Kidney (tissue), 14 donors: Measurements from ENCODE around the gene CEP76. TPM values are rescaled to one million over a fixed set of nuclear protein-coding genes. Genes with fewer than 3 reads are reported as not detected.

Experiments used
- DNase-seq, 5 donors: peaks; one replicate each; pipeline ENCODE4 v3.0.0-alpha.2; 2013 to 2020
- FAIRE-seq: peaks from 2 replicates; lab custom pipeline; 2012; peaks lifted over from hg19 to GRCh38; lab: Jason Lieb, UNC
- H3K27ac ChIP-seq, 2 donors: one replicate each; pipeline ENCODE4 v1.7.0; 2013; ENCODE audit warnings: low read depth in 2 of 2, low read length in 2 of 2, inconsistent platforms in 1 of 2
- H3K27me3 ChIP-seq: one replicate; pipeline ENCODE4 v1.7.1; 2013; ENCODE audit warnings: low read length, inconsistent platforms; ENCODE audit not compliant: control insufficient read depth, insufficient read depth
- H3K36me3 ChIP-seq, 3 donors: one replicate each; pipeline versions ENCODE4 v1.7.0 to v1.7.1; 2013; ENCODE audit warnings: low read length in 3 of 3, control low read depth in 1 of 3, inconsistent platforms in 1 of 3; ENCODE audit not compliant: insufficient read depth in 3 of 3, control insufficient read depth in 2 of 3
- H3K4me1 ChIP-seq, 3 donors: one replicate each; pipeline versions ENCODE4 v1.7.0 to v1.7.1; 2013; ENCODE audit warnings: low read length in 3 of 3, inconsistent platforms in 1 of 3, low read depth in 1 of 3; ENCODE audit not compliant: control insufficient read depth in 2 of 3, insufficient read depth in 2 of 3
- H3K4me3 ChIP-seq, 3 donors: one replicate each; pipeline versions ENCODE4 v1.7.0 to v1.8.1; 2013; ENCODE audit warnings: low read length in 3 of 3, control low read depth in 1 of 3, inconsistent platforms in 1 of 3
- H3K9ac ChIP-seq, 3 donors: one replicate each; pipeline versions ENCODE4 v1.7.0 to v1.7.1; 2013; ENCODE audit warnings: low read length in 3 of 3, control low read depth in 1 of 3, inconsistent platforms in 1 of 3
- H3K9me3 ChIP-seq, 3 donors: one replicate each; pipeline versions ENCODE4 v1.7.0 to v1.7.1; 2013; ENCODE audit warnings: low read length in 3 of 3, control low read depth in 1 of 3, inconsistent platforms in 1 of 3; ENCODE audit not compliant: control insufficient read depth in 2 of 3, insufficient read depth in 1 of 3
- intact Hi-C: fragments of 100-400 bp; cut with DNase I; formaldehyde crosslinking; loops from one replicate; pipeline ENCODE4 v1.11.1; 2022
- polyA plus RNA-seq: library from polyadenylated mRNA; stranded (reverse); fragments of 350-450 nt; fragmentation: Illumina TruSeq; extraction: RNeasy Lipid Tissue Mini Kit (QIAGEN cat#74804); gene quantifications from one replicate; pipeline ENCODE4 v1.2.3, GENCODE V29; 2014; ENCODE audit warnings: low read depth, low replicate concordance; ENCODE audit not compliant: insufficient read depth
- total RNA-seq: library from RNA; stranded (reverse); fragmentation: NEBNext Ultra II Directional; extraction: Animal tissue kit (Norgen Biotek cat#: 25700); gene quantifications from one replicate; pipeline ENCODE4 v1.2.1, GENCODE V29; 2021
- TF ChIP-seq, protein P1 (sequence below): IDR thresholded peaks from 3 replicates; pipeline ENCODE4 v1.5.1; 2012; ENCODE audit warnings: mild to moderate bottlenecking, moderate library complexity, borderline replicate concordance; ENCODE audit not compliant: insufficient read depth; ENCODE audit errors: extremely low read depth
- donor health status: control.
- donor health status: control.
- donor health status: control.
- donor health status: control.
- donor health status: control.
- donor health status: DM: yes; HTN: yes; CAD: no.
- donor health status: Normal renal cell carcinoma (clear cell type).

CEP76 gene
- total and polyA plus RNA-seq, 2 donors from 2014 or later, result 2.0 to 5.3 TPM

DNA sequence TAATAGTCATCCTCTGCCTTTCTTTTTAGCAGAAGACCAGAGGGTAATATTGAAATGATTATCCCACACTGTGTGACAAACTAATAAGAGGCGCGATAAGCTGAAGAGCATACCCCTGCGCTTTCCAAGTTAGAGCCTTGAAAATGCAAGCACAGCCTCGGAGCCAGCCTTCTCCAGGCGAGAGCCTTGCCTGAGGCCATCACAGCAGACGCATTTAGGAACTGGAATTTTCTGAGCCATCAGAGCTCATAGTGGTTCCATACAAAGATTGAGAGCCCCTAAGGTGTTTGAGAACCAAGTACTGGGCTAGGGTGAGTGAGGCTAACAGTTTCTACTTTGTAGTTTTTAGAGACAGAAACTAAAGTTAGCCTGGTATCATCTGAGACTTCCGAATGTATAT is 20.2 kb upstream of the CEP76 start:
- H3K4me3 ChIP-seq, result no peak overlapping the region
- no peaks in the 10 kb centered on the region for H3K27me3 ChIP-seq
- no peak overlapping the region for H3K27ac ChIP-seq
- TF ChIP-seq, protein P1, sequence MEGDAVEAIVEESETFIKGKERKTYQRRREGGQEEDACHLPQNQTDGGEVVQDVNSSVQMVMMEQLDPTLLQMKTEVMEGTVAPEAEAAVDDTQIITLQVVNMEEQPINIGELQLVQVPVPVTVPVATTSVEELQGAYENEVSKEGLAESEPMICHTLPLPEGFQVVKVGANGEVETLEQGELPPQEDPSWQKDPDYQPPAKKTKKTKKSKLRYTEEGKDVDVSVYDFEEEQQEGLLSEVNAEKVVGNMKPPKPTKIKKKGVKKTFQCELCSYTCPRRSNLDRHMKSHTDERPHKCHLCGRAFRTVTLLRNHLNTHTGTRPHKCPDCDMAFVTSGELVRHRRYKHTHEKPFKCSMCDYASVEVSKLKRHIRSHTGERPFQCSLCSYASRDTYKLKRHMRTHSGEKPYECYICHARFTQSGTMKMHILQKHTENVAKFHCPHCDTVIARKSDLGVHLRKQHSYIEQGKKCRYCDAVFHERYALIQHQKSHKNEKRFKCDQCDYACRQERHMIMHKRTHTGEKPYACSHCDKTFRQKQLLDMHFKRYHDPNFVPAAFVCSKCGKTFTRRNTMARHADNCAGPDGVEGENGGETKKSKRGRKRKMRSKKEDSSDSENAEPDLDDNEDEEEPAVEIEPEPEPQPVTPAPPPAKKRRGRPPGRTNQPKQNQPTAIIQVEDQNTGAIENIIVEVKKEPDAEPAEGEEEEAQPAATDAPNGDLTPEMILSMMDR, result no peak
- no peak overlapping the region for H3K9ac ChIP-seq
- FAIRE-seq (no peak), DNase-seq (no peak)
- no peaks in the 10 kb centered on the region for H3K9me3 ChIP-seq
- H3K36me3 ChIP-seq, result peaks cover 10 to 23% (median 21%) of the 10 kb centered on the region in 3 donors
- intact Hi-C loops, result no loop called here
- no peaks in the 10 kb centered on the region for H3K4me1 ChIP-seq

DNA sequence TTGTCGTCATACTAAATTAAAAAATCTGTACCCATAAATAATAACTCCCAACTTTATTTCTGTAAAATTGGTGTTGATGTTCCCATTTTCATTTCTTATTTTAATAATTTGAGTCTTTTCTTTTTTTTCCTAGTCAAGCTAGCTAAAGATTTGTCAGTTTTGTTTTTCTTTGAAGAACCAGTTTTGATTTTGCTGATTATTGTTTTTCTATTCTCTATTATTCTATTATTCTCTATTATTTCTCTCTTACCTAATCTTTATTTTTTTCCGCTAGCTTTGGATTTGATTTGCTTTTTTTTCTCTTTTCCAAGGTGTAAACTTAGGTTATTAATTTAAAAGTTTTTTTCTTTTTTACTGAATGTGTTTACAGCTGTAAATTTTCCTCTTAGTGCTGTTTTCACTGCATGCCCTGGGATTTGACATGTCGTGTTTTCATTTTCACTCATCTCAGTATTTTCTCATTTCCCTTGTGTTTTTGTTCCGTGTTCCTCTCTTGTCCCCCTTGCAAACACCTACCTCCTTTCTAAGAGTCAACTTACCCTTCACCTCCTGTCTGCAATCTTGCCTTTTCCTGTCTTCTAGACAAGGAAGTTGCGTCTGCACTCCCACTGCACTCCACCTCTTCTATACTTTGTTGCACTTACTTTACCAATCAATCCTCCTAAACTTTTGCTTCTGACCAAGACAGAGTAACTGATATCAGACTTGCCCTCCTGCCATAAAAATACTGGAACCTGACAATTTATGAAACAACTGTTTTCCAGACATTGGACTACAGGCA is 19.2 kb upstream of the CEP76 start:
- no peak for FAIRE-seq
- intact Hi-C loops, result no loop called here

DNA sequence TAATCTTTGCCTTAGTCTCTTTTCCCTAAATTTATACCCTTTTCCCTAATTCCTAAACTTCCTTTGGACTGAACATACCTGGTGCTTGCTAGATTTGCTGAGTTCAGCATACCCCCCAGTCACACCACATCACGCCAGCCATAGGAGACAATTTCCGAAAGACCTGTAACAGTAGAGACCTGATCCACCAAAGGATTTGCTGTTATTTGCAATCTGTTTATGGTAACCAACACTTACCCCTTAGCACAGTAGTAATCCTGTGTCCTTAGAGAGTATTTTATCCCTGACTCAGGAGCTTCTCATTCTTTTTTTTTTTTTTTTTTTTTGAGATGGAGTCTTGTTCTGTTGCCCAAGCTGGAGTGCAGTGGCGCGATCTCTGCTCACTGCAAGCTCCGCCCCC is 8.9 kb upstream of the CEP76 start:
- Histone ChIP-seq H3K9ac (no peak overlapping the region), H3K4me3 (no peak overlapping the region), H3K36me3 (peaks cover 0 to 30% (median 19%) of the 10 kb centered on the region in 3 donors), H3K4me1 (no peaks in the 10 kb centered on the region), H3K9me3 (no peaks in the 10 kb centered on the region), H3K27me3 (no peaks in the 10 kb centered on the region), H3K27ac (no peak overlapping the region)
- DNase-seq (no peak), FAIRE-seq (no peak)
- intact Hi-C loops, result no loop called here
- TF ChIP-seq, protein P1, result no peak

More for the DNA sequence above, 19.2 kb upstream of the CEP76 start:
- Histone ChIP-seq H3K27me3 (no peaks in the 10 kb centered on the region), H3K9me3 (no peaks in the 10 kb centered on the region), H3K27ac (no peak overlapping the region), H3K4me1 (no peaks in the 10 kb centered on the region), H3K9ac (no peak overlapping the region), H3K36me3 (peaks cover 10 to 21% (median 21%) of the 10 kb centered on the region in 3 donors), H3K4me3 (no peak overlapping the region)
- TF ChIP-seq, protein P1, result no peak
- no peak for DNase-seq
